GM19467 (cell line): Measurements from ENCODE around the gene MSANTD2.
A peak's percentile ranks its signal among the peaks of the same experiment; 100 is the strongest.

Experiments
- ATAC-seq: cut with Tn5 transposase; IDR thresholded peaks from one replicate; pipeline ENCODE4 v1.9.1; 2021; ENCODE audit warnings: mild to moderate bottlenecking, moderate library complexity; ENCODE audit not compliant: unreplicated experiment

The MSANTD2 gene

DNA sequence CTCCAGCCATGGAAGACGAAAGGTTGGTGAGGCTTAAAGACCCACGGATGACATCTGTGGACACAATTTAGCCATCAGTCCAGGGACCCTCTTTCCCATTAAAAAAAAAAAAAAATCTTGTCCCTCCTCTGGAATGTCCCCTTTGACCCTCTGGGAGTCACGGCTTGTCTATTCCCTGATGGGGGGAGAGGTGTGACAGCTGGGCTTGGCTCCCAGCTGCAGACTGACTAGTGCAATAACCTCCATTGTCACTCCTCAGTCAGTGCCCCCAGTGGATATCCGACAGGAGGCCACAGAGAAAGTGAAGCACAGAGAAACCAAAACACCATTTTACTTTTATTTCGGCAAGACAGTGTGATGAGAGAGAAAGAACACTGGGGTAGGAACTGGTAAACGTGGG, 45.5 kb downstream of the MSANTD2 start:
- no peak for ATAC-seq

DNA sequence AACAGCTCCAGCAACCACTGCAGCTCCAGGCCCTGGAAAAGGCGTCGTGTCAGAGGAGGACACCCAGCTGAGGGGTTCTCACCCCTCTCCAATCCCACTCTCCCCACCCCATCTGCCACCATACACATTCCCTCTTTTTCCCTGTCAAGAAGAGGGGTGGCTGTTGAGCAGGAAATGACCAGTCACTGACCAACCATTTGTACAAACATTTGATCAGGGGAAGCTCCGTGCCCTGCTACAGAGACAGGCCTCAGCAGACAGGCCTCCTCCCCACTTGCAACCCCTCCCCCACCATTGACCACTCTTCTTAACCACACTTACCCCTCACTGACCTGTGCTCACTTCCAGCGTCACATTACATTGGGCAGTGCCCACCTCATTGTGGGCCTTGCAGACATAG, 45.9 kb downstream of the MSANTD2 start:
- ATAC-seq = no peak

DNA sequence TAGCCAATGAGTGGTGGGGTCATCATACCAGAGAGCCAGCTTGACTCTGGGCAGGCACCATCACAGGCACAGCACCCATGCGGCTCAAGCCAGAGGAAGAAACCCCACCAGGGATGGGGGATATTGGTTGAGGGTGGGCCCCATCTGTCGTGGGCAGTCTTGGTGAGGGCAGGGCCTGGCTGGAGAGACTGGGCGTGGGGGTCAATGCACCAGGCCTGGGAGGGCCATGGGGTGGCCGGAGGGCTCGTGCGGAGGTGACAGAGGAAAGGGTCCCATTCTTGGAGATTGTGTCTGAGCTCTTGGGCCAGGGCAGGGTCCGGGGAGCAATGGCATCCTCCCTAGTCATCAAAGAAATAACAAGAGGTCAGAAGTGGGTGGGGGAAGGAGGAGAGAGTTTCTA, 46.6 kb downstream of the MSANTD2 start:
- ATAC-seq = no peak

DNA sequence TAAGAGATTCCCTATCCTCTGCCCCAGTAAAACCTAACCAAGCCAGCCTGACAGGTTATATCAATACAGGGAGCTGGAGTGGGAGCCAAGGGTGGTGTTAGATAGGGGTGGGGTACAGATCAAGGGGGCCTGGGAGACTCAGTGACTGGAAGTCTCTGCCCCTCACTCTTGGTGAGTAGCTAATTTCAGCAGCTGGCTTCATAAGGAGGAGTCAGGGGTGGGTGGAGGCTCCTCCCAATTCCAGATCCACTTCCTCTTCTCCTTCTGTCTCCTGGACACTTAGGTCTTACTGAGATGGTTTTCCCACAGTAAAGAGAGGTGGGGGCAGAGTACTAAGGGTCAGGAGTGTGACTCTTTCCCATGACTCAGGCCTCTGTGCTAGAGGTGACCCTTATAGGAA, 47.0 kb downstream of the MSANTD2 start:
- no peak for ATAC-seq

DNA sequence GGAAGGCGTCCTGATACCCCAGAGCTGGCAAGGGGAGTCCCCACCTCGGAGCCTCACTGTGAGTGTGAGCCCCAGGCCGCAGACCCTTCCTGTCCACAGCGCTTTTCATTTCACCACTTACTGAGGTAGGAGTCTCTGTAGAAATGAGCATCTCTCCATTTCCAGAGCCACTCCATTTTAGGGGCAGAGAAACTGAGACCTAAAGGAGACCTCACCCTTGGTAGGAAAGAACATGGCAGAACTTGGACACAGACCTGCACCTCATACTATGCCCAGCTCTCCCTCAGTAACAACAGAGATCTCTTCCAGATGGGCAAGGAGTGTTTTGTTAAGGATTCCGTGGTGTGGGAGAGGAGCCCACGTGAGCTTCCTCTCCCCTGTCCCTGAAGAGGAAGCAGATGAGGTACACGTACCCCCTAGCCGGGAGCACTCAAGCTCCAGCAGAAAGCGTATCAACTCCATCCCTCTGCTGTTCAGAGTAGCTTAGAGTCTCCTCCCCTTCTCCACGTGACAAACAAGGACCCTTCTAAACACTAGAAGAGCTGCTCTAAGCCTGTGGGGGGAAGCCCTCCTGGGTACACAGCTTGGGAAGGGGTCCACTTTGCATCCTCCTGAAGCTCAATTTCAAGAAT, 47.6 kb downstream of the MSANTD2 start:
- no peak for ATAC-seq

DNA sequence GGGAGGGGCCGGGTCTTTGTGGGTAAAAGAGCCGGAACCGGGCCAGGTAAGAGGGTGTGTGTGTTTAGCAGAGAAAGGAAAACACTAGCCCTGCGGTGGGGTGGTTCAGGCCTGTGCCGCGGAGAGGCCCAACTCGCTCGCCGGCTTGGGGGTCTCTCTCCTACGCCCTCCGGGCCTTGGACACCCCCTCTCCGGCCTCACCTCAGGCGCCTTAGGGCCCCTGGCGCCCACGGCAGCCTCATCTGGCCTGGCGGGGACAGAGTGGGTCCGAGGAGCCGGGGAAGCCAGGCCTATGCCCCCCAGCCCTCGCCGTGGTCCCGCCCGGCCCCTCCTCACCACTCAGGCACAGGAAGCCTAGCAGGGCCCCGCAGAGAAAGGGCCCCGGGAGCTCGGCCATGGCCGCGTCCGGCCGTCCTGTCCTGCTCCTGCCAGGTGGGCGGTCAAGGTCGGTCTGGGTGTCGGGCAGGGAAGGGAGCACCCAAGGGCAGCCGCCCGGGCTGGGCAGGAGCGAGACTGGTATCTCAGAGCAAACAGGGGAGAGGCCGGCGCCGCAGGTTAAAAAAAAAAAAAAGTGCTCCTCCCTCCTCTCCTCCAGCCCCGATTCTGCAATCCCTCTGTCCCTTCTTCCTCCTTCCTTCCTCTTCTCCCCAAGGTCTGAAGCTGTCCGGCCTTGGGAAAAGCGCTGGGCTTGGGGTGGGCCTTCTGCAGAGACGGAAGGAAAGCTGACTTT, 48.3 kb downstream of the MSANTD2 start, which contains the start of gene VSIG2:
Gene VSIG2 (minus strand): TSS at position 515 of the 730 bp plus-strand sequence. CDS start 118 bp downstream, at position 397.
- no peak for ATAC-seq

DNA sequence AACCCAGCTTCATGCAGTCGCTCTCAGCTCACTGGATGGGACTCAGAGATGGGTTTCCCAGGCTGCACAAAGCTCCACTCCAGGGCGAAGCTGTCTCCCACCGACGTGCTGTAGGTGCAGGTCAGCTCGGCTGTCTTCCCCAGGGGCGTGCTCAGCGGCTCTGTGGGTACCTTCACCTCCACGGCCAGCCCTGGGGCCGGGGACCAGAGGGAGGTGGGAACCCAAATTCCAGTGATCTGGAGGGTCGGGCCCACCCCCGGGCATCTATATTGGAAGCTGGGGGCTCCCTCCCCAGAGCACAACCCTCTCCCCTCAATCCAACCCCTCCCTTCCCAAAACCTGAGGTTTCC, 48.8 kb downstream of the MSANTD2 start:
- no peak for ATAC-seq

DNA sequence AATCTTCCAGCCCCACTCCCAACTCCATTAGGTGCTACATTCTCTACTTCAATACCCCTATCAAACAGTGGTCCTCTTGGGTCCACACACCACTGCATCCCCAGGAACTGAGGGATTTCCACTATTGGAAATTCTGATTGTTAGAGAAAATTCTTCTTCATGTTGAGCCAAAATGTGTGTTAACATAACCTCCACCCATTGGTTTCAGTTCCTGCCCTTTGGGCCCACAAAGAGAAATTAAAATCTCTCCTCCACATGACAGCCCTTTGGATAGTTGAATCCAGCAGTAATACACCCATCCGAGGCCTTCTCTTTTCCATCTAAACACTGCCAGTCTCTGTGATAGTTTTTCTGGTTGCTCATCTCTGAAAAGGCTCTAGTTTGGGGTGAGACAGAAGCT, 50.3 kb downstream of the MSANTD2 start:
- ATAC-seq = no peak

DNA sequence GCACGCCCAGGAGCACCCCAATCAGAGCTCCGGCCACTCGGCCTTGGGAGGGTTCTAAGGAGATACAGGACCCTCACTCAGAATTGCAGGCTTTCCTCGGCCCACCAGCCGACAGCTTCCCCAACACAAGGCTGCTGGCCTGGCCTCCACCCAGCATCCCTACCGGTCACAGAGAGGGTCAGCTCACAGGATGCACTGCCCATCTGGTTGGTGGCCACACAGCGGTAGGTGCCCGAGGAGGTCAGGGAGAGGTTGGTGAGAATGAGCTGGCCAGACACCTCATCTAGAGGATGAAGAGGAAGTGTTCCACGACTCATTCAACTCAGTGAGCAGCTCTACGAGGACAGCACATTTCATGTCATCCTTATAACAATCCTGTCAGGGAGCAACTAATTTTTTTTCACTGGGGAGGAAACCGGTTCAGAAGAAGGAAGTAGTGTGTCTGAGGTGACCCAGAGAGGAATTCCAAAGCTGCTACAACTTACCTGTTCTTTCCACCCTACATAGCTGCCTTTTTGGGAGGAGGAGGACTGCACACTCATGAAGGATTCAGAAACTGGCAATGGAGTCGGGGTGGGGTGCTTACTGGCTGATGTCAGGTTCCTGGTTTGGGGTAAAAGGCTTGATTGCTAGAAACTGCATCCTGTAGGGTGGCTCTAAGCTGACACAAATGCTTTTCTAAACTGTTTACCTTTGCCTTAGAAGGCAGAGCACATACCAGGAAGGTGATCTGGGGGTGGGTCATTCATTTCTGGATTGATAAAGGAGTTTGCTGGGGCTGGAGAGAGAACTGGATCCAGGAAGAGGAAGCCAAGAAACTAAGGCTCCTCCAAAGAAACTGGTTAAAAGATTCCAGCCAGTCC, 51.5 kb downstream of the MSANTD2 start:
- ATAC-seq = no peak

DNA sequence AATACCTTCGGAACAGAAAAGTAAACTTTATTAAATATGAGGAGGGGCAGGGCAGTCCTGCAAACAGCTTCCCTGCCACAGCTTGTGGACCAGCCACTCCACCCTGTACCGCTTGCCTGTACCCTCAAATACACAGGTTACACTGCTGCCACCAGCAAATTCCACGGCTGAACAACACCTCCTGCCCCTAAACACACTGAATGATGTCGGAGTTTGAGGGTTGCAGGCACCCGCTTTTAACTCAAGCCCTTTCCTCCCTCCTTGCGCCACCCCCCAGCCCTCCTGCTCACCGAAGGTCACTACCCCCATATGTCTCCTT, 52.1 kb downstream of the MSANTD2 start:
- ATAC-seq = no peak

DNA sequence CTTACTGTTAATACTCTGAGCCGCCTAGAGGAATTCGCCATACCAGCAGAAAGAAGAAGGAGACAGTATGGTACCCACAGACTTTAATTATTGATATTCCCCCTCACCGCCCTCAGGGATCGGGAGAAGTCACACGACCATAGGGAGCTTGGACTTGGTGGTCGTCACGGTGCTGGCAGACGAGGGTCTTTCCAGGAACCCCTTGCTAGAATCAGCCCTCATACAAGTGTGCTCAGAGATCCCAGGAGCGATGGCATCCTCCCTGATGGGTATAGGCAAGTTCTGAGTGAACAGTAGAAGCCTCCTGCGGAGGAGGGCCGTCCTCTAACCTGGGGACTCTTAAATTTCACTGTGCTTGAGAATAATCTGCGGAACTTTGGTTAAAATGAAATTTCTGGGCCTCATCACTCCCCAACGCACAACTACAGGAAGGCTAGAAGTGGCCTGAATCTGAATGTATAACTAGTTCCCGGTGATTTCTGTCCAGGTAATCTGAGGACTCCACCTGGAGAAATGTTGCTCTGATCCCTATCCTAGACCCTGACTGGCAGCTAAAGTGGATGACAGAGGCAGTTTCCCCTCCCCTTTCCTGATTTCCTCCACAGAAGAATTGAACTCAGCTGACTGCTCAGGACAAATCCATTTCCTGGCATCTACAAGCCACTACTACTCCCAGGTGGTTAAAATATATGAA, 52.7 kb downstream of the MSANTD2 start:
- no peak for ATAC-seq

DNA sequence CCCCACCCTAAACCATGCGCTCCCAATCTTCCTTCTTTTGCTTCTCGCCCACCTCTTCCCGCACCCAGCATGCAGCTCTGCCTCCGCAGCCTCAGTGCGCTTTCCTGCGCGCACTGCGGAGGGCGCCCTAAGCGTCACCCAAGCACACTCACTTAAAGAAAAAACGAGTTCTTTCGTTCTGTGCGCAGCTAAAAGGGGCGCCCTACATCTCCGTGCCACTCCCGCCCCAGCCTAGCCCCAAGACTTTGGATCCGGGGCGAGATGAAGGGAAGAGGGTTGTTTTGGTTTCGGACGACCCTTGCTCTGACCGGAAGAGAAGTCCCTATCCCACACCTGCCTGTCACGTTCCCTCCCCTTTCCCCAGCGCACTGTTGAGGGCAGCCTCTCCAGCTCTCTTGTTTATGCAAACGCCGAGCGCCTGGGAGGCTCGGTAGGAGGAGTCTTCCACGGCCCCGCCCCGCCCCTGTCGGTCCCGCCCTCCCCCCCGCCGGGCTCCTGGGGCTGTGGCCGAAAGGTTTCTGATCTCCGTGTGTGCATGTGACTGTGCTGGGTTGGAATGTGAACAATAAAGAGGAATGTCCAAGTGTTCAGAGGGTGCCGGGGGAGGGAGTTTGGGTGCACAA, 53.5 kb downstream of the MSANTD2 start:
- ATAC-seq = peak; percentile 92

DNA sequence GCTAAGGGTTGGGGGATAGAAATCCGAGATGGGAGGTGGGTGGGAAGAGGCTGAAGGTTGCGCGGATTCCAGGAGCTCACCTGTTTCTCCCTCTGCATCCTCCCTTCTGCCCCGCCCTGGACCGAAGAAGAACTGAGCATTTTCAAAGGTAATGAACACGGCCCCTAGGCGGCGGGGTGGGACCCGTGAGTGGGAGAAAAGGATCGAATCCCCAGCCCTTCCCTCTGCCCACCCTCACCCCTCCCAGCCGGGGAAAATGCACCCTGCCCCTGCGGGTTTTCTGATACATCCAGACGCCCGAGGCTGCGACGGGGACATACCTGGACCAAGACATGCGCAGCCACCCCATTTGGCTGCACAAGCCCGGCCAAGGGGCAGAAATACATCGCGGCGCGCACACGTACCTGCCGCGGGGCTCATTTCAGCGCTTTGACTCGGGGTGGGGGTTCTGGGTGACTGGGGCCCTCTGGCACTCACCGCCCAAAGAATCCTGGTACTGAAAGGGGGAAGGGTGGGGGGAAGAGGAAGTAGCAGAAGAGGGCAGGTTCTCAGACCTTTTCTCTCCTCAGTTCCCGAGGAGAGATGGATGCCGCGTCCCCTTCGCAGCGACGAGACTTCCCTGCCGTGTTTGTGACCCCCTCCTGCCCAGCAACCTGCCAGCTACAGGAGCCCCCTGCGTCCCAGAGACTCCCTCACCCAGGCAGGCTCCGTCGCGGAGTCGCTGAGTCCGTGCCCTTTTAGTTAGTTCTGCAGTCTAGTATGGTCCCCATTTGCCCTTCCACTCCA, 54.2 kb downstream of the MSANTD2 start:
- peak; percentile 10 for ATAC-seq

DNA sequence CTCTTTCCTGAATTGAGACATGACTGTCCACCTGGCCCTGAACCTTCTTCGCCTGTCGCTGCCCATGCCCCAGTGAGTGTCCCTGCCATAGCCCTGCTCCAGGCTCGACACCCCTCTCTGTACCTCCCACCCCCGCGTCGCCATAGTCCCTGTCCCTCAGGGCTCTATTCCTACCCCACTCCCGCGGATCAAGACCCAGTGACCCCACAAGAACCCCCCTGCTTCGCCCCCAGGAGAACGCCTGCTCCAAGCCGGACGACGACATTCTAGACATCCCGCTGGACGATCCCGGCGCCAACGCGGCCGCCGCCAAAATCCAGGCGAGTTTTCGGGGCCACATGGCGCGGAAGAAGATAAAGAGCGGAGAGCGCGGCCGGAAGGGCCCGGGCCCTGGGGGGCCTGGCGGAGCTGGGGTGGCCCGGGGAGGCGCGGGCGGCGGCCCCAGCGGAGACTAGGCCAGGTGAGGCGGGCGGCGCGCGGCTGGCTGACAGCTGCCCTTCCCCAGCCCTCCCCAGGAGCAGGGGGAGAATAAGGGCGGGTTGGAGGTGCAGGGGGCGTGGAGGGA, 54.9 kb downstream of the MSANTD2 start:
- ATAC-seq = no peak

DNA sequence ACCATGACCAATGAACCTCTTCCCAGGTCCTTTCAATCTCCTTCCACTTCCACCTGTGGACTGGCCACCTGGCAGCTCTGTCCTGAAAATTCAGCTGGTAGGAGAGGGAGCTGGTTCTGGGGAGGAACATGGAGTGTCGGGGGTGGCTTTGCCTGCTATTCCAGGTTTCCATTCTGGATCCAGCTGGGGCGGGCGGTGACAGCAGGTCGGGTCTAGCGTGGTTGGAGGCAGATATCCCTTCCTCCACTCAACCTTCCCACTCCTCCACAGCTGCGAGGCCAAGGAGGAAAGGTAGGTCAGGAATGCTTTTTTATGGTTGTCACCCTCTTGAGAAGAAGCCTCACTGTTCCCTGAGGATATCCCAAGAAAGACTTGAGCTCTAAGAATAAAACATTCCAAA, 57.2 kb downstream of the MSANTD2 start:
- ATAC-seq = no peak

DNA sequence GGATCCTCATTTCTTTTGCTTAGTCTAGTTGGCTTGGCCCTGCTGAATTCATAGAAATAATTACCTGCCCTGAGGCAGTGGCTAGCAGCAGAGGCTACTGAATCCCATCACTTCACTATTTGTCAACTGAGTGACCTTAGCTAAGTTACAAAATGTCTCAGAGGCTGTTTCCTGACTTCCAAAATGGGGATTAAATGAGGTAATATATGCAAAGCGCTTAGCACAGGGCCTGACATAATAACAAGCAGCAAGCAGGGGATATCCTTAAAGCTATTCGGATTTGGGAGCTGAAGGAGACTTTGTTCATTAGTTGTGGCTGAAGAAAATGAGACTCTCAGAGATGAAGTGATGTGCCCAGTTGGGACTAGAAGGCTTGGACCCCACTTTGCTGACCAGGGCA, 57.7 kb downstream of the MSANTD2 start:
- no peak for ATAC-seq

DNA sequence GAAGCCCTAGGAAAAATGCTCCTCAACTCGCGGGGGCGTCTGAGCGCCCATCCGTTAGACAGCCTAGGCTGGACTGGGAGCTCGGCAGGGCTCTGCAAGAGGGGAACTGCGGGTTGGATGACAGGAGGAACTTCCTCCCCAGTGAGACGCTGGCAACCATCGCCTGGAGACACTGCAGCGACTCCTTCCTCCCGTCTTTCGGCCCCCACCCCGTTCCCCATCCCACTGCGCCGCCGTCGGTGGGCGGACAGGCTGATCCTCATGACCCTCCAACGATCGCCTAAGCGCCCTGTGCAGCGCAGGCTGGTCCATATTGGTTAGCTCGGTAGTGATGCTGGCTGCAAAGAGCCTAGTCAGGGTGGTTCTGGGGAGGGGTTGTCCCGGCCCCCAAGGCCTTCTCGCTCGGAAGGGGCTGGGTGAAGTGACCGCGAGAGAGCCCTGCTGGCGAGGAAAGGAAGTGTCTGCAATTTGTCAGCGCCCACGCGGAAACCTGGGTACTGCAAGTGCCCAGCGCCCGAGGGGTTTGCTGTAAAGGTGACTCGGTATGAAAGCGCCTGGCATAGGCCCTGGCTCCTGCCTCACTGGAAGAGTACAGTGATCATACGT, 59.8 kb downstream of the MSANTD2 start:
- peak; percentile 44 for ATAC-seq

DNA sequence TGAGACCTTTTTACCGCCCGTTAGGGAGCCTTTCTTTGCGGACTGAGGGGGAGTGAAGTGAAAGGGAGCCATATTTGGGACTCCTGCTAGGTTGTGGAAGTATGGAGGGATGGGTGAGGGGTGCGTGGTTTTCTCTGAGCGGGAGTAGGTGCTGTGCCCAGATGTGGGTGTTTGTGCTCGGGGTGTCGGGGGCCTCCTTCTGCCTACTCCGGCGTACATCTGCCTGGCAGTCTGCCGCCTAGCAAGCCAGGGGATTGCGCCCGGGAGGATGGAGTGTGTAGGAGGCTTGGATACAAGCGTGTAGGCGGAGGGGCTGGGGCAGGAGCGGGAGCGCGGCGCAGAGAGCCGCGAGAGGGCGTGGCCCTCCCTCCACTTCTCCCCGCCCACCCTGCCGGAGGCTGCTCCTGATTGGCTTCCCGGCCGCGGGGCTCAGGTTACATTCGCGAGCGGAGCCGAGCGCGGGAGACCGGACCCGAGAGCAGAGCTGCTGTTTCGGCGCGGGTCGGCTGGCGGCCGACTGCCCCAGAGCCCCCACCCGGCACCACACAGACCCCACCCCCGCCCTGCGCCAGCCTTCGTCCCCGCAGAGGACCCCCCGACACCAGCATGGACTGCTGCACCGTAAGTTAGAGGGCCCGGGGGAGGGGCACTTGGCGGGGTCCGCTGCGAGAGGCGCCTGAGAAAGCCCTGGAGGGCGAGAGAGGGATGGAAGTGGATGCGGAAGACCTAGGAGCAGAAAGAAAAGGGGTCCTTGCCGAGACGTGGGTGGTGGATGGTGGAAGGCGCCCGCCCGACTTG, 60.5 kb downstream of the MSANTD2 start, which contains the start of gene NRGN:
Gene NRGN (plus strand): TSS at position 464 of the 798 bp plus-strand sequence. CDS start 143 bp downstream, at position 607.
- peak; percentile 98 for ATAC-seq
